Stimulated activated naive B cell treated with anti-CD40 and anti-IgM and Interleukin-4, amounts not matched to agents 10 μg/mL and 1 μg/mL and 100 μg/mL, for 72 hours (primary cell): ENCODE data around the gene EPM2AIP1.
A peak's percentile ranks its signal among the peaks of the same experiment; 100 is the strongest.
"Not testable (repeated sequence)": the region's sequence is repeated elsewhere in the genome, so short reads cannot be mapped to it uniquely, and the experiment has no call there.

Experiments used
- ATAC-seq, 2 donors: fragments of 150-1000 bp; cut with Tn5 transposase; replicated peaks; 2 replicates each; pipeline ENCODE4 v1.10.0; 2021; ENCODE audit warnings: moderate library complexity in 1 of 2
- DNase-seq: peaks from one replicate; pipeline ENCODE4 v3.0.0; 2021
- H3K27ac Mint-ChIP-seq: one replicate; pipeline ENCODE4 v1.8.0; 2022; ENCODE audit warnings: mild to moderate bottlenecking, mixed read lengths
- H3K27me3 Mint-ChIP-seq, 2 donors: one replicate each; pipeline ENCODE4 v1.8.0; 2022; ENCODE audit warnings: mixed read lengths in 2 of 2
- H3K36me3 Mint-ChIP-seq, 2 donors: one replicate each; pipeline ENCODE4 v1.8.0; 2022; ENCODE audit warnings: mixed read lengths in 2 of 2, mild to moderate bottlenecking in 1 of 2
- H3K4me1 Mint-ChIP-seq, 2 donors: one replicate each; pipeline ENCODE4 v1.8.0; 2022; ENCODE audit warnings: mixed read lengths in 2 of 2, mild to moderate bottlenecking in 1 of 2
- H3K4me3 Mint-ChIP-seq, 2 donors: one replicate each; pipeline ENCODE4 v1.8.0; 2022; ENCODE audit warnings: mild to moderate bottlenecking in 2 of 2, mixed read lengths in 2 of 2, moderate library complexity in 1 of 2
- H3K9me3 Mint-ChIP-seq, 2 donors: one replicate each; pipeline ENCODE4 v1.8.0; 2022; ENCODE audit warnings: mixed read lengths in 2 of 2, mild to moderate bottlenecking in 1 of 2

The EPM2AIP1 gene

GRCh38 chr3:36992806-36993325 lies at the start of gene EPM2AIP1:
EPM2AIP1 (minus strand) TSS chr3:36993131; CDS start chr3:36993077, 54 bp downstream.
- no peaks in the 10 kb centered on the region for H3K9me3 Mint-ChIP-seq
- H3K4me1 Mint-ChIP-seq = peaks cover 21 to 33% of the 10 kb centered on the region in 2 donors
- peaks cover 23 to 27% of the 10 kb centered on the region in 2 donors for H3K36me3 Mint-ChIP-seq
- no peaks in the 10 kb centered on the region for H3K27me3 Mint-ChIP-seq
- DNase-seq (no peak), ATAC-seq (peak; percentile 88 to 89)
- no peak within 1 kb of the TSS for H3K4me3 Mint-ChIP-seq
- H3K27ac Mint-ChIP-seq = no peak within 1 kb of the TSS

GRCh38 chr3:37042712-37043111 lies 49.8 kb upstream of the EPM2AIP1 start:
- DNase-seq, ATAC-seq, H3K9me3 Mint-ChIP-seq, H3K4me3 Mint-ChIP-seq, H3K27me3 Mint-ChIP-seq, H3K4me1 Mint-ChIP-seq, H3K27ac Mint-ChIP-seq: not testable (repeated sequence)
- H3K36me3 Mint-ChIP-seq = peaks cover 26 to 39% of the 10 kb centered on the region in 2 donors

- Mint-ChIP-seq H3K27me3 (no peaks in the 10 kb centered on the region), H3K9me3 (no peaks in the 10 kb centered on the region), H3K4me1 (no peaks in the 10 kb centered on the region), H3K36me3 (peaks cover 22 to 38% of the 10 kb centered on the region in 2 donors), H3K4me3 (no peak overlapping the region), H3K27ac (no peak overlapping the region)
- no peak for ATAC-seq
- DNase-seq = no peak
Measured at GRCh38 chr3:37041546-37042195, 48.7 kb upstream of the EPM2AIP1 start.

GRCh38 chr3:37040231-37040630 lies 47.3 kb upstream of the EPM2AIP1 start:
- H3K36me3 Mint-ChIP-seq = peaks cover 31 to 46% of the 10 kb centered on the region in 2 donors
- H3K9me3 Mint-ChIP-seq = peaks cover 0 to 2% of the 10 kb centered on the region in 2 donors
- H3K27ac Mint-ChIP-seq = no peak overlapping the region
- H3K27me3 Mint-ChIP-seq = no peaks in the 10 kb centered on the region
- ATAC-seq (no peak), DNase-seq (no peak)
- H3K4me1 Mint-ChIP-seq = no peaks in the 10 kb centered on the region
- no peak overlapping the region for H3K4me3 Mint-ChIP-seq

GRCh38 chr3:37039161-37039846 lies 46.4 kb upstream of the EPM2AIP1 start:
- Mint-ChIP-seq H3K36me3 (peaks cover 34 to 55% of the 10 kb centered on the region in 2 donors), H3K27me3 (no peaks in the 10 kb centered on the region), H3K4me1 (no peaks in the 10 kb centered on the region), H3K4me3 (no peak overlapping the region), H3K9me3 (peaks cover 0 to 2% of the 10 kb centered on the region in 2 donors), H3K27ac (no peak overlapping the region)
- no peak for DNase-seq
- no peak for ATAC-seq

GRCh38 chr3:37037352-37037751 lies 44.4 kb upstream of the EPM2AIP1 start:
- Mint-ChIP-seq H3K27ac (no peak overlapping the region), H3K4me3 (no peak overlapping the region), H3K36me3 (peaks cover 43 to 64% of the 10 kb centered on the region in 2 donors), H3K4me1 (no peaks in the 10 kb centered on the region), H3K27me3 (no peaks in the 10 kb centered on the region), H3K9me3 (peaks cover 0 to 2% of the 10 kb centered on the region in 2 donors)
- DNase-seq = no peak
- ATAC-seq = no peak

GRCh38 chr3:37032961-37033360 lies 40.0 kb upstream of the EPM2AIP1 start:
- Mint-ChIP-seq H3K9me3 (peaks cover 0 to 2% of the 10 kb centered on the region in 2 donors), H3K4me1 (no peaks in the 10 kb centered on the region), H3K27me3 (no peaks in the 10 kb centered on the region), H3K27ac (no peak overlapping the region), H3K36me3 (peaks cover 43 to 67% of the 10 kb centered on the region in 2 donors), H3K4me3 (no peak overlapping the region)
- ATAC-seq = no peak
- DNase-seq = no peak

- H3K4me3 Mint-ChIP-seq = no peak overlapping the region
- peaks cover 0 to 2% of the 10 kb centered on the region in 2 donors for H3K9me3 Mint-ChIP-seq
- H3K36me3 Mint-ChIP-seq = peaks cover 49 to 70% of the 10 kb centered on the region in 2 donors
- no peaks in the 10 kb centered on the region for H3K4me1 Mint-ChIP-seq
- H3K27ac Mint-ChIP-seq = no peak overlapping the region
- no peaks in the 10 kb centered on the region for H3K27me3 Mint-ChIP-seq
- ATAC-seq (no peak), DNase-seq (no peak)
Measured at GRCh38 chr3:37031096-37031682, 38.3 kb upstream of the EPM2AIP1 start.

GRCh38 chr3:37030588-37030987 lies 37.7 kb upstream of the EPM2AIP1 start:
- ATAC-seq (no peak), DNase-seq (no peak)
- Mint-ChIP-seq H3K4me3 (no peak overlapping the region), H3K9me3 (no peaks in the 10 kb centered on the region), H3K27ac (peak overlapping the region; percentile 31), H3K27me3 (no peaks in the 10 kb centered on the region), H3K36me3 (peaks cover 49 to 70% of the 10 kb centered on the region in 2 donors), H3K4me1 (no peaks in the 10 kb centered on the region)

- Mint-ChIP-seq H3K36me3 (peaks cover 46 to 65% of the 10 kb centered on the region in 2 donors), H3K27me3 (no peaks in the 10 kb centered on the region), H3K4me3 (no peak overlapping the region), H3K9me3 (no peaks in the 10 kb centered on the region), H3K4me1 (peaks cover 4 to 6% of the 10 kb centered on the region in 2 donors), H3K27ac (no peak overlapping the region)
- ATAC-seq (no peak), DNase-seq (no peak)
Measured at GRCh38 chr3:37029516-37030163, 36.7 kb upstream of the EPM2AIP1 start.

GRCh38 chr3:37029111-37029510 lies 36.2 kb upstream of the EPM2AIP1 start:
- Mint-ChIP-seq H3K9me3 (no peaks in the 10 kb centered on the region), H3K4me1 (peaks cover 7 to 11% of the 10 kb centered on the region in 2 donors), H3K36me3 (peaks cover 46 to 65% of the 10 kb centered on the region in 2 donors), H3K4me3 (no peak overlapping the region), H3K27me3 (no peaks in the 10 kb centered on the region), H3K27ac (no peak overlapping the region)
- ATAC-seq (no peak), DNase-seq (no peak)

- no peak overlapping the region for H3K27ac Mint-ChIP-seq
- ATAC-seq (no peak), DNase-seq (no peak)
- H3K9me3 Mint-ChIP-seq = no peaks in the 10 kb centered on the region
- peaks cover 47 to 69% of the 10 kb centered on the region in 2 donors for H3K36me3 Mint-ChIP-seq
- no peak overlapping the region for H3K4me3 Mint-ChIP-seq
- H3K4me1 Mint-ChIP-seq = peaks cover 8 to 11% of the 10 kb centered on the region in 2 donors
- no peaks in the 10 kb centered on the region for H3K27me3 Mint-ChIP-seq
Measured at GRCh38 chr3:37028329-37028728, 35.4 kb upstream of the EPM2AIP1 start.

- Mint-ChIP-seq H3K36me3 (peaks cover 50 to 74% of the 10 kb centered on the region in 2 donors), H3K9me3 (no peaks in the 10 kb centered on the region), H3K27ac (no peak overlapping the region), H3K4me1 (peaks cover 13 to 15% of the 10 kb centered on the region in 2 donors), H3K27me3 (no peaks in the 10 kb centered on the region), H3K4me3 (no peak overlapping the region)
- no peak for DNase-seq
- ATAC-seq = no peak
Measured at GRCh38 chr3:37026851-37027250, 33.9 kb upstream of the EPM2AIP1 start.
